ENCODE results near the gene TTC7B.
"Not testable (repeated sequence)": the region's sequence is repeated elsewhere in the genome, so short reads cannot be mapped to it uniquely, and the experiment has no call there.

Gene TTC7B, protein sequence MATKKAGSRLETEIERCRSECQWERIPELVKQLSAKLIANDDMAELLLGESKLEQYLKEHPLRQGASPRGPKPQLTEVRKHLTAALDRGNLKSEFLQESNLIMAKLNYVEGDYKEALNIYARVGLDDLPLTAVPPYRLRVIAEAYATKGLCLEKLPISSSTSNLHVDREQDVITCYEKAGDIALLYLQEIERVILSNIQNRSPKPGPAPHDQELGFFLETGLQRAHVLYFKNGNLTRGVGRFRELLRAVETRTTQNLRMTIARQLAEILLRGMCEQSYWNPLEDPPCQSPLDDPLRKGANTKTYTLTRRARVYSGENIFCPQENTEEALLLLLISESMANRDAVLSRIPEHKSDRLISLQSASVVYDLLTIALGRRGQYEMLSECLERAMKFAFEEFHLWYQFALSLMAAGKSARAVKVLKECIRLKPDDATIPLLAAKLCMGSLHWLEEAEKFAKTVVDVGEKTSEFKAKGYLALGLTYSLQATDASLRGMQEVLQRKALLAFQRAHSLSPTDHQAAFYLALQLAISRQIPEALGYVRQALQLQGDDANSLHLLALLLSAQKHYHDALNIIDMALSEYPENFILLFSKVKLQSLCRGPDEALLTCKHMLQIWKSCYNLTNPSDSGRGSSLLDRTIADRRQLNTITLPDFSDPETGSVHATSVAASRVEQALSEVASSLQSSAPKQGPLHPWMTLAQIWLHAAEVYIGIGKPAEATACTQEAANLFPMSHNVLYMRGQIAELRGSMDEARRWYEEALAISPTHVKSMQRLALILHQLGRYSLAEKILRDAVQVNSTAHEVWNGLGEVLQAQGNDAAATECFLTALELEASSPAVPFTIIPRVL

DNA sequence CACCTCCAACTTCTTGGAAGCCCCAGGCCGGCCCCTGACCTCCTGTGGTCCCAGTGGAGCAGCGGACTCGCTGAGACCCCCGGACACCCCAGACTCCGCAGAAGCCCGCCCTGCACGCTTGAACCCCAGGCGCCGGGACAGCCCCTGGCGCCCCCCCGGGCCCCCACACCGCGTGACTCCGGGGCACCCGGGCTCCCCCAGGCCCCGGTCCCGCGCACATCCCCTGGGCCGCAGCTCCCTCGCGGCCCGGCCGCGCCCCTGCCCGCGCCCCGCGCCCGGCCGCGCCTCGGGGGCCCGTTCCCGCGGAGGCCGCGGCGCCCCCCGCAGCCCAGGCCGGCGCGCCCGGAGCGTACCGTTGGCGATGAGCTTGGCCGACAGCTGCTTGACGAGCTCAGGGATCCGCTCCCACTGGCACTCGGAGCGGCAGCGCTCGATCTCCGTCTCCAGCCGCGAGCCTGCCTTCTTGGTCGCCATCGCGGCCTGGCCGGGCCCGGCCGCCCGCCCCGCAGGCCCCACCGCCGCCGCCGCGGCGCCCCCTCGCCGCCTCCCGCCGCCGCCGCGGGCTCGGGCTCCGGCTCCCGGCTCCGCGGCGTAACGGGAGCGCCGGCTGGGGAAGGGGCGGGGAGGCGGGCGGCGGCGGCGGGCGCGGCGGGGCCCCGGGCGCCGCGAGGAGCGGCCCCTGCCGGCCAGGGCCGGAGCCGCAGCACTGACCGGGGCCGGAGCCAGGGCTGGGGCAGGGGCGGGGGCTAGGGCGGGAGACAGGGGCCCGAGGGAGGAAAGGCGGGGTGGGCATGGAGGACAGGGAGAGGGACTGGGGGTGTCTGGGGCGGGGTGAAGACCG is at the start of gene TTC7B:
TSS of gene TTC7B (minus strand) at position 609 of the 841 bp plus-strand sequence. CDS start at position 474, 135 bp downstream.
- DNase-seq (ENCODE audit: low read depth) = no peak

DNA sequence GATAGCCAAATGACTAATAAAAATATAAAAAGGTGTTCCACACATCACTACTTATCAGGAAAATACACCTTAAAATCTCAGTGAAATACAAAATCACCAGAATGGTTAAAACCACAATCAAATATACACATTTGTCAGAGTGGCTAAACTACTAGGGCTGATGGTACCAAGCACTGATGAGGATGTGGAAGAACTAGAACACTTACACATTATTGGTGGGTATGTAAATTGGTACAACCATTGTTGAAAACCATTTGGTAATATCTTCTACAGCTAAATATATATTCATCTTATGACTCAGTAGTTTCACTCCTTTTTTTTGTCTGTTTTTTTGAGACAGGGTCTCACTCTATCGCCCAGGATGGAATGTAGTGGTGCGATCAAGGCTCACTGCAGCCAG is 48.5 kb upstream of the TTC7B start:
- DNase-seq (ENCODE audit: low read depth) = no peak

DNA sequence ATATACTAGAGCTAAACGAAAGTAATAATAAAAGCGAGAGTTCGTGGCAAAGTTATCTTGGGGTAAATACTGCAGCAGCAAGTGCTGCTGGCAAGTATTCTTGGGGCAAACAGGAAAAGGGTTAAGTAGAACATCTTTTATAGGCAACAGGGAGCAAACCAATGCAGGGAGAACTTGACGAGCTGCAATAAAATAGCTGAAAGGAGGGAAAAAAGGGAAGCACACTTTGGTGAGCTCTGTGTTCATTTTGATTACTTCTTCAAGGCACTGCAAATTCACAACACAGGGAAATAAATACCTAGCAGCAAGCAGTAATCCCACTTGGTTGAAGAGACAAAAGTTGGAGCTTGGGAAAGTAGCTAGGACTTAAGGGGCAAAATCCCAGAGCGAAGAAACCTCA is 42.3 kb upstream of the TTC7B start:
- no peak for DNase-seq (ENCODE audit: low read depth)

GRCh38 chr14:90857866-90858265 is 41.6 kb upstream of the TTC7B start:
- DNase-seq (ENCODE audit: low read depth) = no peak

- DNase-seq (ENCODE audit: low read depth) = not testable (repeated sequence)
Measured at GRCh38 chr14:90856115-90856514, 39.9 kb upstream of the TTC7B start.

- DNase-seq (ENCODE audit: low read depth) = no peak
Measured at GRCh38 chr14:90853116-90853515, 36.9 kb upstream of the TTC7B start.

GRCh38 chr14:90851327-90852036 is 35.3 kb upstream of the TTC7B start:
- DNase-seq (ENCODE audit: low read depth) = no peak

- DNase-seq (ENCODE audit: low read depth) = no peak
Measured at GRCh38 chr14:90850487-90850886, 34.3 kb upstream of the TTC7B start.

DNA sequence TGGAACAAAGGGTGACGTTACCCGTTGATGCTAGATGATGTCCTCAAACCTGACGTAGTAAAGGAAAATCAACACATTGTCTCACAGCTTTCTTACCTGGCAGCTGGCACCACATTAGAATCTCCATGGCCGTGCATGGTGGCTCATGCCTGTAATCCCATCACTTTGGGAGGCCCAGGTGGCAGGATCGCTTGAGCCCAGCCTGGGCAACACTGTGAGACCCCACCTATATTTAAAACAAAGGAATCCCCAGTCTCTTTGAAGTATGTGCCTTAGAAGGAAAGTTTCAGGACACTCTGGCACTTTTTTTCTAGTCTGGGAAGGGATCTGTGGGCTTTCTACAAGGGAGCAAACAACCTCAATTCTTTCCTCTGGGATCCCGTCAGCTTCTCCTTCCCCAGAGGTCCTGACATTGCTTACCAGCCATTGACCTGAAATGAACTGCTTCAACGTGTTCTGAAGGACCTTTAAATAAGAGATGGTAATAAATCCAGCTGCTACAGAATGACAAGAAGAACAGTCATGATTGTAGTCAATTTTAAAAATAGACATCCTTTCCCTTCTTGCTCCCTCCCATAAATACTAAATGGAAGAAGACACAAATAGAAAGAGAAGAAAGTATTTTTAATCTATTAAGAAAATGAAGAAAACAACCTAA is 33.7 kb upstream of the TTC7B start:
- DNase-seq (ENCODE audit: low read depth) = no peak

- no peak for DNase-seq (ENCODE audit: low read depth)
Measured at GRCh38 chr14:90848944-90849731, 32.9 kb upstream of the TTC7B start.

GRCh38 chr14:90846511-90846910 is 30.3 kb upstream of the TTC7B start:
- no peak for DNase-seq (ENCODE audit: low read depth)

DNA sequence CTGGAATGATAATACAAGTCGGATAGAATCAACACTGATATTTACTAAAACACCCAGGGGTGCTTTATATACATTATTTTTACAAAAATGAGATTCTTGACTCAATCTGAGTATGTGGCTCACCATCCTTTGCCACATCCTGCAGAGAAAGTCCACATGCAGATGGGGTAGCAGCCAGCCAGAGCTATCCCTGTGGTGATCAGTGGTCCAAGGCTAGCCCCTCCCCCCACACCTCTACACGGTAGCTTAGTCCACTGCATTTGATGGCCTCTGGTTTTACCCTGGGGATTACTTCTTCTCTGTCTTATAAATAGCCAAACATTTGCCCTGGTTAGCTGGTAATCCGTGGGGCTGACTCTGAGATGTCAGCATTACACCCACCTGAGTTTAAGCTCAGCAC is 28.1 kb upstream of the TTC7B start:
- DNase-seq (ENCODE audit: low read depth) = no peak

DNA sequence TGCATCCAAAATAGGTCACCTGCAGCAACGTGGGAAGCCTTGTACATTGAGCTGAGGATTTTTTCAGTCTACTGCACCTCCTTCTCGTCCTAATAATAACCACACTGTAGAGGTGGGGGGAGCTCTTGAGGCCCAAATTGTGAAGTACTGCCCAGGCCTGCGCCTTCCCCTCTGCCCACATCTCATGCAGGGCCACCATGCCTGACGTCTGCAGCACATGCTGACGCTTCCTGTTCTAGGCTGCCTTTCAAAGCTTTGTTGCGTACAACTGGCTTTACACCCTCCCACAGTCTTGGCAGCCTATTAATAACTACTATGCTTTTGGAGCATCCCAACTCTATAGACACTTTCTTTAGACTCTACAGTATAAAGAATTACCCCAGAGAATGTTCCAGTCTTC is 26.5 kb upstream of the TTC7B start:
- no peak for DNase-seq (ENCODE audit: low read depth)

DNA sequence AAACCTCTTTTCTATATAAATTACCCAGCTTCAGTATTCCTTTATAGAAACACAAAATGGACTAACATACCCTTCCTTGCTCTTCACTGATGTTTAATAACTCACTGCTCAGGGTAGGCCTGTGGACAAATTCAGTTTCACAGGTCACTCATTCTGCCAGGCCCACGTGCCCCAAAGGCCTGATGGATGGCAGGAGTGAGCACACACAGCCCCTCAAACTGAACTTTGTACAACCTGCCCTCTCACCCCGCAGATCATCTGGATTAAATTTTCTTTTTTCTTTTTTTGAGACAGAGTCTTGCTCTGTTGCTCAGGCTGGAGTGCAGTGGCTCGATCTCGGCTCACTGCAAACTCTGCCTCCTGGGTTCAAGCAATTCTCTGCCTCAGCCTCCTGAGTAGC is 24.4 kb upstream of the TTC7B start:
- not testable (repeated sequence) for DNase-seq (ENCODE audit: low read depth)

- no peak for DNase-seq (ENCODE audit: low read depth)
Measured at GRCh38 chr14:90839889-90840266, 23.6 kb upstream of the TTC7B start.

GRCh38 chr14:90839024-90839888 is 23.0 kb upstream of the TTC7B start:
- DNase-seq (ENCODE audit: low read depth) = no peak

GRCh38 chr14:90838531-90838930 is 22.3 kb upstream of the TTC7B start:
- not testable (repeated sequence) for DNase-seq (ENCODE audit: low read depth)

GRCh38 chr14:90837355-90837754 is 21.1 kb upstream of the TTC7B start:
- no peak for DNase-seq (ENCODE audit: low read depth)

DNA sequence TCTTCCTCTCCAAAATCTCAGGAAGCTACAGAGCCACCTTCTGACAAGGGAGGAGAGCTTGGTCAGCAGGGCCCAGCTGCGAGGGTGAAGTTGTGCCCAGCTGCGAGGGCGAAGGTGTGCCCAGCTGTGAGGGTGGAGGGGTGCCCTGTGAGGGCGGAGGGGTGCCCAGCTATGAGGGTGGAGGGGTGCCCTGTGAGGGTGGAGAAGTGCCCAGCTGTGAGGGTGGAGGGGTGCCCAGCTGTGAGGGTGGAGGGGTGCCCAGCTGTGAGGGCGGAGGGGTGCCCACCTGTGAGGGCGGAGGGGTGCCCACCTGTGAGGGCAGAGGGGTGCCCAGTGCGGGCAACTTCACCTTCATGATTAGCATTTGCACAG is 20.4 kb upstream of the TTC7B start:
- no peak for DNase-seq (ENCODE audit: low read depth)
